Activated CD8-positive, alpha-beta memory T cell treated with anti-CD3 and anti-CD28 coated beads for 48 hours (primary cell): ENCODE measurements around the gene MLPH.
A peak's percentile ranks its signal among the peaks of the same experiment; 100 is the strongest.
"Not testable (repeated sequence)": the region's sequence is repeated elsewhere in the genome, so short reads cannot be mapped to it uniquely, and the experiment has no call there.

Experiments used
- DNase-seq, 3 experiments: peaks; one replicate each; pipeline ENCODE4 v3.0.0-alpha.2; 2020; ENCODE audit warnings: low read depth in 2 of 3, low spot score in 2 of 3

MLPH gene

GRCh38 chr2:237577956-237578870 is 91.2 kb downstream of the MLPH start:
- DNase-seq, result no peak

GRCh38 chr2:237581326-237581725 is 94.3 kb downstream of the MLPH start:
- DNase-seq, result no peak

GRCh38 chr2:237581751-237582746 is 95.0 kb downstream of the MLPH start:
- peak in 2 of 3 experiments; percentile 23 to 36 for DNase-seq

- no peak for DNase-seq
Observed at GRCh38 chr2:237583385-237584295, 96.6 kb downstream of the MLPH start.

GRCh38 chr2:237585590-237586221 is 98.7 kb downstream of the MLPH start:
- DNase-seq, result no peak

- DNase-seq, result no peak
Observed at GRCh38 chr2:237588044-237588696, 101.1 kb downstream of the MLPH start.

GRCh38 chr2:237590272-237591140 is 103.5 kb downstream of the MLPH start, which contains the start of gene RAB17:
RAB17 (minus strand) TSS chr2:237590734; CDS start chr2:237586154, 4,580 bp downstream.
- DNase-seq, result no peak

- DNase-seq, result no peak
Observed at GRCh38 chr2:237591141-237591881, 104.3 kb downstream of the MLPH start.

GRCh38 chr2:237592425-237592980 is 105.5 kb downstream of the MLPH start:
- no peak for DNase-seq

GRCh38 chr2:237593036-237593435 is 106.0 kb downstream of the MLPH start:
- no peak for DNase-seq

GRCh38 chr2:237593596-237594320 is 106.7 kb downstream of the MLPH start:
- no peak for DNase-seq

- DNase-seq, result no peak
Observed at GRCh38 chr2:237594514-237594871, 107.4 kb downstream of the MLPH start.

- DNase-seq, result not testable (repeated sequence)
Observed at GRCh38 chr2:237595829-237596519, 108.9 kb downstream of the MLPH start.

GRCh38 chr2:237596520-237597195 is 109.6 kb downstream of the MLPH start:
- DNase-seq, result no peak

- DNase-seq, result no peak
Observed at GRCh38 chr2:237597196-237598145, 110.4 kb downstream of the MLPH start.
